Measurements from ENCODE around the gene ARRDC2.
A peak's percentile ranks its signal among the peaks of the same experiment; 100 is the strongest.
"Not testable (repeated sequence)": the region's sequence is repeated elsewhere in the genome, so short reads cannot be mapped to it uniquely, and the experiment has no call there.

ARRDC2 gene

DNA sequence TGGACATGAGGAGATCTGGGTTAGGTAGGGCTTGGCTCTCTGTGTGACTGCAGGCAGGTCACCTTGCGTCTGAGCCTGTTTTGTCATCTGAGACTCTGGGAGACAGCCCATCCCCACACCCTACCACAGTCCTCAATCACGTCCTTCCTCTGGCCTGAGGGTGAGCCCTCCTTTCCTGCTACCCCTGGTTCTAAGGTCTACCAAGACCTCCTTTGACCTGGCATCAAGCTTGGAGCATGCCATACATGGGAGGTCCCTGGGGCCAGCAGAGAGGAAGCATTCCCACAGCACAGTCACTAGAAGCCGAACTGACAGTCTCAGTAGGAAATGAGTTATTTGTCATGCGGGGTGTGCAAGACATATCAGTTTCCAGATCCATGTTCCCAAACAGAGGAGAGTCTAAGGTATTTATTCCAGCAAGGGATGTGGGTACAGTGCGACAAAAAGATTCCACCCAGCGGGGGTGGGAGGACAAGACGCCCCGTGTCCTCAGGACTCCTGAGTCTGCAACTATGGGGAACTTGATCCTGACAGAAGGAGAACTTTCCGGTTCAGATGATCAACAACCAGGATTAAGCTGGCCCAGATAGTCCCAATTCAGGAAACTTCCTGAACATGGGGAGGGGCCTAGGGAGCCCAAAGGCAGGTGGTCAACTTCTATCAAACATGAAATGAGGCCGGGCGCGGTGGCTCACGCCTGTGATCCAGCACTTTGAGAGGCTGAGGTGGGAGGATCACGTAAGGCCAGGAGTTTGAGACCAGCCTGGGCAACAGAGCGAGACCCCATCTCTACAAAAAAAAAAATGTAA lies 9.5 kb downstream of the ARRDC2 start:
- DNase-seq, result peak; percentile 33 to 53

- DNase-seq, result peak in 1 of 2 donors; percentile 37
Measured at GRCh38 chr19:18020212-18021085, 12.5 kb downstream of the ARRDC2 start.

DNA sequence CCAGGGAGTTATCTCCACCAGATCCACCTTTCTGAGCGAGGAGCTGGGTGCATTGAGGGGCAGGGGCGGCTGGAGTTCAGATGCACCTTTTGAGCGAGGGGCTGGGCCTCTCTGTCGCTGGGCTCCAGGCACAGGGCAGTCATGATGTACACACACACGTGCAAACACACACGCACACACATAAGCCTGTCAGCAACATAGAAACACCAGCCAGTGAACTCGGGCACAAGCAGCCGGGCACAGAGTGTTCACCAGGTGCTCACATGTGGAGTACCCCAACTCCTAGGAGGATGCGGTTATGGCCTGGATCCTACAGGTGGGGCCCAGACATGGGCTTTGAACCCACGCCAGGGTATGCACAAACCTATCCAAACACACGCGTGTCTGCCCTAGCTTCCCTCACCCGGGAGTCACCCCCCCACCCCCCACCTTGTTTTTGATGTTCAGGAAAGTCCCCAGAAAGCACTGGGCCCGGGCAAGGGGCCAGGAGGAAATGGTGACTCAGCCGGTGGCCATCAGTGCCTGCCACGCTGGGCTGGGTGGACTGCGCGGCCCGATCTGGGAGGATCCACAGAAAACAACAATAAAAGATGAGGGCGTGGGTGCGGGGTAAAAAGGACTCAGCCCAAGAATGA lies 13.3 kb downstream of the ARRDC2 start:
- DNase-seq, result peak; percentile 62 to 76

- DNase-seq, result peak; percentile 86 to 95
Measured at GRCh38 chr19:18023622-18024251, 15.8 kb downstream of the ARRDC2 start.

DNA sequence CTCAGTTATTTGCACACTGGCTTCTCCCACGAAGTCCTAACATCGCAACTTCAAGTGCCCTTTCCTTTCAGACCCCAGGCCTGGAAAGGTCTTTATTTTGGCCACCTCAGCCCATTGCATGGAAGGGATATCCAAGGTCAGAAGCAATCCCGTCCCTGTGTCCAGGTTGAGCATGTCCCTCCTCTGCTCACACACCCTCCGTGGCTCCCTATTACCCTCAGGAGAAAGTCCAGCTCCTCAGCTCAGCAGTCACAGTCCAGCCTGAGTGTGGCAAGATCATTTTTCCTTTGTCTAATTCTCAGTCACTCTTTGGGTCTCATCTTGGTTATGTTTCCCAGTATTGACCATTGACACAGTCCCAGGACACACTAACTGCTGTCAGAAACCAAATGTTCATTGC lies 19.2 kb downstream of the ARRDC2 start:
- DNase-seq, result no peak

- no peak for DNase-seq
Measured at GRCh38 chr19:18029617-18030338, 21.8 kb downstream of the ARRDC2 start.

- peak; percentile 43 to 60 for DNase-seq
Measured at GRCh38 chr19:18031401-18031800, 23.4 kb downstream of the ARRDC2 start.

DNA sequence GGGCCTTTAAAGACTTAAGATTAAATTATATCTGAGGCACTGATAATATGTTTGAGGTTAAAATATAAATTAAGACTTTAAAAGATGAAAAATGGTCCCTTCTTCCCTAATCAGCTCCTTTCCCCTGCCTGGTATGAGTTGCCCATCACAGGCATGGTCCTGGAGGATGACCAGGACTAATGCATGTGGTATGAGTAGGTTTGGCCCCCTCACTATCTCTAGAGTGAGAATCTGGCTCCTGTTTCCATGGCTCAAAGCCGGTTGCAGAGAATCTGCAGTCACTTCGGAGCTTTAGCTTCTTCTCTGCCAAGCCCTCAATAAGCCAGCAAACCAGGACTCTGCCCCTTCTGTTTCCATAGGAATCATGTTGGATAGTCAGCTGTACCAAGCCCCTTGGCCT lies 24.1 kb downstream of the ARRDC2 start:
- not testable (repeated sequence) for DNase-seq

- no peak for DNase-seq
Measured at GRCh38 chr19:18041054-18041453, 33.1 kb downstream of the ARRDC2 start.

DNA sequence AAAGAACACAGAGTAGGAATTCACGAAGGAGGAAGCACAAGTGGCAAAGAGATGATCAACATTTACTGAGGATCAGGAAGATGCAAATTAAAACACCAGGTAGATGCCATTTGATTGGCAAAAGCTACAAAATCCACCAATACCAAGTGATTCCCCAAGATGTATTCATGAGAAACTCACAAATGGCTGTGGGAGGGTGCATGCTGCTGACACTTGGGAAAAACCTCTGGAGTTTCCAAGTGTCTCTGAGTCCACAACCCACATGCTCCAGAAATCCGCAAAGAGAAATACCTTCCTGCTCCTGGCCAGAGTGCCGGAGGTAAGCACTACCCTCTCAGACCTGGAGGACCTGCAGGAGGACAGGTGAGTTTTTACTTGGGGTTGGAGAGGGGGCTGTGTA lies 35.7 kb downstream of the ARRDC2 start:
- no peak for DNase-seq

DNA sequence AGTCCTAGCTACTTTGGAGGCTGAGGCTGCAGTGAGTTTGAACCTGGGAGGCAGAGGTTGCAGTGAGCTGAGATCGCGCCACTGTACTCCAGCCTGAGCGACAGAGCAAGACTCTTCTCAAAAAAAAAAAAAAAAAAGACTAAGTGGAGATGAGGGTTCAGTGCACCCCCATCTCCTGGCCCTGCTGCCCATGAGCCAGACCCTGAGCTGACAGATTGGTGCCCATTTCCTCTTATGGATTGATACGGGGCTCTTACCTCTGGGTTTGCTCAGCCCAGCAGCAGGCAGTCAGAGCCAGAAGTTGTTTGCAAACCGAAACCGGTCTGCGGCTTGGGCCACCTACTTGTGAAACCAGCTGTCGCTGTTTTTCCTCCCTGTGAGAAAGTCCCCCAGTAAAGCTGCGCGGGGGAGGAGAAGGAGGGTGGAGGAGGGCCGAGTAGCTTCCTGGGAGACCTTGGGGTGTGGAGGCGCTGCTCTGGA lies 36.9 kb downstream of the ARRDC2 start:
- peak; percentile 83 to 91 for DNase-seq

DNA sequence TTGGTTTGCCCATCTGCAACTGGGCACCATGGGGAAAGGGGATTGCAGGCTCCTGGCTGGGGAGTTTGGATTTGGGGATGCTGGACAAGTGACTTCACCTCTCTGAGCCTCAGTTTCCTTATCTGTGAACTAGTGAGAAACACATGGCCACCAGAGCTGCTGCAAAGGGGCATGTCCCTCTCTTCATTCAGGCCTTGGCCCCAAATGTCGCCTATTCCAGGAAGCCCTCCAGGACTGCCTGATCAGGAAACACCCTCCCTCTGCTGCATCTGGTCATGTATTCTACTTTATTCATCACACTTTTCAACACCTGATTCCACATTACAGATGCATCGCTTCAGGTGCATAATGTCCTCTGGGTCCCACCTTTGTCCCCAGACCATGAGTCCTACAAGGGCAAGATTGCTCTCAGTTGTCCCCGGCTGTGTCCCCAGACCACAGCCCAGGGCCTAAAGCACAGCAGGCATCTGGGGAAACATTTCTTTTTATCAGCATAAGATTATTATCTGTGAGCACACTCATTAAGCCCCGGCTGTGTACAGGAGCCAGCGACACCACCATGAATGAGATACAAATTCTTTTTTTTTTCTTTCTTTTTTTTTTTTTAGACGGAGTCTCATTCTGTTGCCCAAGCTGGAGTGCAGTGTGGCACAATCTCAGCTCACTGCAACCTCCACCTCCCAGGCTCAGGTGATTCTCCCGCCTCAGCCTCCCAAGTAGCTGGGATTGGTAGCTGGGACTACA lies 37.5 kb downstream of the ARRDC2 start:
- DNase-seq, result no peak

GRCh38 chr19:18046059-18046718 lies 38.2 kb downstream of the ARRDC2 start:
- no peak for DNase-seq

DNA sequence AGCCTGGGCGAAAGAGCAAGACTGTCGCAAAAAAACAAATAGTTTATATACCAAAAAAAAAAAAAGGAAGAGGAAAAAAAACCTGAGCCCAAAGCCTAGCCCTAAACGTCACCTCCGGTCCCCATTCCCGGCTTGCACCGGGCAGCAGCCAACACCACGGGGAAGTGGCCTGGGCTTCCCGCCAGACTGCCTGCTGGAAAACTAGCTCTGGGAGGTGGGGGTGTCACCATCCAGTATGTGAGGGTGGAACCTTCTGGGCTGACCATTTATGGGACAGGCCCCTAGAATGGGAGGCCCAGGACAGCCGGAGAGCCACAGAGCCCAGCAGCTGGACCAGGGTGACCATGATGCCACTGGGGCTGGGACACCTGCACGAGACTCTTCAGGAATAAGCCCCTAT lies 41.4 kb downstream of the ARRDC2 start:
- DNase-seq, result peak; percentile 37 to 51

GRCh38 chr19:18051887-18052286 lies 43.9 kb downstream of the ARRDC2 start:
- no peak for DNase-seq

- no peak for DNase-seq
Measured at GRCh38 chr19:18053576-18054219, 45.7 kb downstream of the ARRDC2 start.

DNA sequence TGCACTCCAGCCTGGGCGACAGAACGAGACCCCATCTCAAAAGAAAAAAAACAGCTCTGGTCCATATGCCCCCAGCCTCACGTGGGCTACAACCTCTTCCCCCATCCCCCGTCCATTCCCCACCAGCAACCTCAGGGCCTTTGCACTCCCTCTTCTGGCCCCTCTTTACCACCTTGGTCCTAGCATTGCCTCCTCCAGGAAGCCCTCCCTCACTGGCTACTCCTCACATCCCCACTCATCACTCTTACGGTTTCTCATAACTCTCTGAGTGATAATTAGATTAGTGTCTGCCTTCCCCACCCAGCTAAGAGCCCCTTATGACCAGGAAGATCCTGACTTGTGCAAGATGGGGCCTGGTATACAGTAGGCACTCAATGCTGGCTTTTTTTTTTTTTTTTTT lies 48.0 kb downstream of the ARRDC2 start:
- DNase-seq, result no peak

- no peak for DNase-seq
Measured at GRCh38 chr19:18057557-18057956, 49.6 kb downstream of the ARRDC2 start.

- peak; percentile 71 to 73 for DNase-seq
Measured at GRCh38 chr19:18058208-18059009, 50.4 kb downstream of the ARRDC2 start.

Data from inflammatory macrophage (primary cell).